ENCODE measurements around the gene PDE6D. TPM values are rescaled to one million over a fixed set of nuclear protein-coding genes. Genes with fewer than 3 reads are reported as not detected.

The PDE6D gene
- total RNA-seq, 3 donors from 2014 or later (not counting 1 experiment from before 2014, with no cell fraction given), result 21.6 to 29.2 (median 22.8) TPM

DNA sequence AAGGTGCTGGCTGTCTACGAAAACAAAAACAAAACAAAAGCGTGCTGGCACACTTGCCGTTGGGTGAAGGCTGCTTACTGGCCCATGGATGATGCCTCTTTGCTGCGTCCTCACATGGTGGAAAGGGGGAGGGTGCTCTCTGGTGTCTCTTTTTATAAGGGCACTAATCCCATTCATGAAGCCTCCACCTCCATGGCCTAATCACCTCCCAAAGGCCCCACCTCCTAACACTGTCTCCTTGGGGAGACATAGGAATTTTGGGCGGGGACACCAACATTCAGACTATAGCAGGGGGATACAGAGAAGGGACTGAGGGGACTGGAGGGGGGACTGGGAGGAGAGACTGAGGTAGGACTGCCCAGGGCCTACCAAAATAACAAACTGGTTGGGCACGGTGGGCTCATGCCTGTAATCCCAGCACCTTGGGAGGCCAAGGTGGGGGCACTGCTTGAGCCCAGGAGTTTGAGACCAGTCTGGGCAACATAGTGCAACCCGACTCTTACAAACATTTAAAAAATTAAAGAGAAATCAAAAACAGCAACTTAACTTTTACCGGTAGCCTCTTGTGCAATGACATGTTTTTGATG lies 58.3 kb downstream of the PDE6D start:
- Mint-ChIP-seq H3K27me3 (ENCODE audit: low read depth in 2 of 2) (no peaks in the 10 kb centered on the region), H3K4me1 (no peaks in the 10 kb centered on the region), H3K36me3 (no peaks in the 10 kb centered on the region), H3K27ac (no peak overlapping the region), H3K4me3 (no peak overlapping the region), H3K9me3 (no peaks in the 10 kb centered on the region)
- ATAC-seq (no peak), DNase-seq (no peak)
- H3K9me3 ChIP-seq (ENCODE audit: control insufficient read depth, insufficient read depth, low read length), result no peaks in the 10 kb centered on the region
- intact Hi-C loops (cut with micrococcal nuclease), result no loop called here
- H3K4me1 ChIP-seq (ENCODE audit: control insufficient read depth, insufficient read depth, low read length), result peaks cover 9% of the 10 kb centered on the region
- 86% methylated on average over 7 of the region's 8 CpGs for WGBS (ENCODE audit: insufficient coverage)
- H3K36me3 ChIP-seq (ENCODE audit: control insufficient read depth, insufficient read depth, low read length), result no peaks in the 10 kb centered on the region
- no peaks in the 10 kb centered on the region for H3K27me3 ChIP-seq (ENCODE audit: control insufficient read depth, insufficient read depth, low read length)
- no peak overlapping the region for H3K4me3 ChIP-seq (ENCODE audit: low read length)
- TF ChIP-seq, protein P1, sequence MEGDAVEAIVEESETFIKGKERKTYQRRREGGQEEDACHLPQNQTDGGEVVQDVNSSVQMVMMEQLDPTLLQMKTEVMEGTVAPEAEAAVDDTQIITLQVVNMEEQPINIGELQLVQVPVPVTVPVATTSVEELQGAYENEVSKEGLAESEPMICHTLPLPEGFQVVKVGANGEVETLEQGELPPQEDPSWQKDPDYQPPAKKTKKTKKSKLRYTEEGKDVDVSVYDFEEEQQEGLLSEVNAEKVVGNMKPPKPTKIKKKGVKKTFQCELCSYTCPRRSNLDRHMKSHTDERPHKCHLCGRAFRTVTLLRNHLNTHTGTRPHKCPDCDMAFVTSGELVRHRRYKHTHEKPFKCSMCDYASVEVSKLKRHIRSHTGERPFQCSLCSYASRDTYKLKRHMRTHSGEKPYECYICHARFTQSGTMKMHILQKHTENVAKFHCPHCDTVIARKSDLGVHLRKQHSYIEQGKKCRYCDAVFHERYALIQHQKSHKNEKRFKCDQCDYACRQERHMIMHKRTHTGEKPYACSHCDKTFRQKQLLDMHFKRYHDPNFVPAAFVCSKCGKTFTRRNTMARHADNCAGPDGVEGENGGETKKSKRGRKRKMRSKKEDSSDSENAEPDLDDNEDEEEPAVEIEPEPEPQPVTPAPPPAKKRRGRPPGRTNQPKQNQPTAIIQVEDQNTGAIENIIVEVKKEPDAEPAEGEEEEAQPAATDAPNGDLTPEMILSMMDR (IDR thresholded peaks at IDR 0.05), result no peak
- no peak overlapping the region for H3K27ac ChIP-seq (ENCODE audit: low read length)

DNA sequence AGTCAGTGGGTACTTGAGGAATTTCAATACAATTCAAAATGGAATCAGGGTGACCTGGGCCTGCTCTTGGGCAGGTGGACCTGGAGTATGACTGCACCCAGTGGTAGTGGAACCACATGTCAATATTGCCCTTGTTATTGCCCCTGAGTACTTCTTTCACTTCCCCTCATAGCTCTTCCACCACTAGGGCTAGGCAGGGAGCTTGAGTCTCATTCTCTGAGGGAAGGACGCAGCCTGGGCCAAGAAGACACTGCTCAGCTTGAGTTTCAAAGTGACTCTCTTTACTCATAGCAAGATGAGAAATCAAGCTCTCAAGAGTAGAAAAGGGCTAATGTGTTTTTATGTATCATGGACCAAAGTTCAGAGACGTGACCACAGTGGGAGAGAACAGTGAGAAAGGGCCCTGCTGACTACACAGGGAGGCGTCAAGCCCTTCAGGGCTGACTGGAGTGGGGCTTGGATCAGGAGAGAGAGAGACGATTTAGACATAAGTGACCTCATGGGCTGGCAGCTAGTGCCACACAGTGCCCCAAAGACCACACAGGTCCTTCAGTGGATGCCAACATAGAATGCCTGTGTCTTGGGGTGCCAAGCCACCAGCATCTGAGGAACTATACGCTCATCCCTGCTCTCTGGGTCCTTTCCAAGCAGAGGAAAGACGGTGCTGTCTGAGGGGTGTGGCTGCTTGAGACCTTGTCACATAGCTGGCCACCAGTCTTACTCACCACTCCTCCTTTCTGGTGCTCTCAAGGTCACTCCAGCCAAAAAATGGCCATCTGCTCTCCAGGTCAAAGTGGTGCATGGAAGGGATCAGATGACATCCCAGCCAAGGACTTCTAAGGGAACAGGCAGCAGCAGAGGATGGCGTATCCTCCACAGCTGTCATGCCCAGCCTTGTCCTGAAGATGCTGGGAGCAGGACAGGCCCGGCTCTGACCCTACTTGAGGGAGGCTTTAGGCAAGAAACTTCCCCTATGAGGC lies 59.8 kb downstream of the PDE6D start:
- H3K27me3 ChIP-seq (ENCODE audit: control insufficient read depth, insufficient read depth, low read length), result no peaks in the 10 kb centered on the region
- Mint-ChIP-seq H3K27me3 (ENCODE audit: low read depth in 2 of 2) (no peaks in the 10 kb centered on the region), H3K4me1 (peaks cover 0 to under 1% of the 10 kb centered on the region in 2 donors), H3K27ac (no peak overlapping the region), H3K4me3 (no peak overlapping the region), H3K9me3 (no peaks in the 10 kb centered on the region), H3K36me3 (no peaks in the 10 kb centered on the region)
- H3K9me3 ChIP-seq (ENCODE audit: control insufficient read depth, insufficient read depth, low read length), result no peaks in the 10 kb centered on the region
- 80% methylated on average over 8 of the region's 8 CpGs for WGBS (ENCODE audit: insufficient coverage)
- TF ChIP-seq, protein P1 (IDR thresholded peaks at IDR 0.05), result no peak
- intact Hi-C loops (cut with micrococcal nuclease), result no loop called here
- H3K4me3 ChIP-seq (ENCODE audit: low read length), result no peak overlapping the region
- DNase-seq (no peak), ATAC-seq (no peak)
- H3K4me1 ChIP-seq (ENCODE audit: control insufficient read depth, insufficient read depth, low read length), result peaks cover 13% of the 10 kb centered on the region
- H3K27ac ChIP-seq (ENCODE audit: low read length), result no peak overlapping the region
- no peaks in the 10 kb centered on the region for H3K36me3 ChIP-seq (ENCODE audit: control insufficient read depth, insufficient read depth, low read length)

DNA sequence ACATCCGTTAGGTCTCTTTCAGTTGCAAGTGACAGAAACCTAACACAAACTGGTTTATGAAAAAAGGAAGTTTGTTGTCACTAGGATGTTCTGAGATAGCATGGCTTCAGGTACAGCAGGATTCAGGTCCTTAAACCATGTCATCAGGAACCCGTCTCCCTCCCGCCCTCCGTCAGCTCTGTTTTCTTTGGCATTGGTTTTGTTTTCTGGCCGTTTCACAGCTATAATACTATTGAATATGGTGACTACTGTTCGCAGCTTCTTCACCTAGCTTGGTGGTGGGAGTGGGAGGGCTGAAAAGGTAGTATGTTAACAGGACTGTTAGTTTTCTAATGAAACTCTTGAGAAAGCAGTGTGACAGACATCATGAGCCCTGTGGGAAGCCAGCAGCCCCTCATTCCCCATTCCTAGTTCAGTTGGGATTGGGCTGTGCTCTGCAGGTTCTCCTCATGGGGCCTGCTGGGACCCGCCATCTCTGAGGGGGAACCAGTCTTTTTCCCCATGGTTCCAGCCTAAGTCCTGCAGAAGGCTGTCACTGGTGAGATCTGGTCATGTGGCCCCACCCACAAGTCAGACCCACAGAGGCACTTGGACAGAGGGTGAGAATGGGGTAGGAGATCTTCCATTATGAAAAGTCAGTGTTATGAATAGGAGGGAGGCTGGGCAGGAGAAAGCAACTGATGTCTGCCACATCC lies 60.6 kb downstream of the PDE6D start:
- H3K9me3 Mint-ChIP-seq, result no peaks in the 10 kb centered on the region
- no peaks in the 10 kb centered on the region for H3K36me3 Mint-ChIP-seq
- DNase-seq, result no peak
- no peaks in the 10 kb centered on the region for H3K27me3 ChIP-seq (ENCODE audit: control insufficient read depth, insufficient read depth, low read length)
- TF ChIP-seq, protein P1 (IDR thresholded peaks at IDR 0.05), result no peak
- WGBS (ENCODE audit: insufficient coverage), result 93% methylated on average over 7 of the region's 7 CpGs
- peaks cover 0 to 8% of the 10 kb centered on the region in 2 donors for H3K4me1 Mint-ChIP-seq
- H3K9me3 ChIP-seq (ENCODE audit: control insufficient read depth, insufficient read depth, low read length), result no peaks in the 10 kb centered on the region
- no peak overlapping the region for H3K27ac ChIP-seq (ENCODE audit: low read length)
- no peaks in the 10 kb centered on the region for H3K36me3 ChIP-seq (ENCODE audit: control insufficient read depth, insufficient read depth, low read length)
- no peak overlapping the region for H3K27ac Mint-ChIP-seq
- no peaks in the 10 kb centered on the region for H3K27me3 Mint-ChIP-seq (ENCODE audit: low read depth in 2 of 2)
- no peak overlapping the region for H3K4me3 ChIP-seq (ENCODE audit: low read length)
- intact Hi-C loops (cut with micrococcal nuclease), result no loop called here
- H3K4me1 ChIP-seq (ENCODE audit: control insufficient read depth, insufficient read depth, low read length), result peaks cover 13% of the 10 kb centered on the region
- no peak overlapping the region for H3K4me3 Mint-ChIP-seq
- no peak for ATAC-seq
